NCI-H146 (cell line): Measurements from ENCODE around the gene DMRTA1.
"Not testable (repeated sequence)": the region's sequence is repeated elsewhere in the genome, so short reads cannot be mapped to it uniquely, and the experiment has no call there.

ENCODE experiments used
- DNase-seq: peaks from one replicate; lab custom pipeline; 2025; lab: John Stamatoyannopoulos, UW

Gene DMRTA1, protein sequence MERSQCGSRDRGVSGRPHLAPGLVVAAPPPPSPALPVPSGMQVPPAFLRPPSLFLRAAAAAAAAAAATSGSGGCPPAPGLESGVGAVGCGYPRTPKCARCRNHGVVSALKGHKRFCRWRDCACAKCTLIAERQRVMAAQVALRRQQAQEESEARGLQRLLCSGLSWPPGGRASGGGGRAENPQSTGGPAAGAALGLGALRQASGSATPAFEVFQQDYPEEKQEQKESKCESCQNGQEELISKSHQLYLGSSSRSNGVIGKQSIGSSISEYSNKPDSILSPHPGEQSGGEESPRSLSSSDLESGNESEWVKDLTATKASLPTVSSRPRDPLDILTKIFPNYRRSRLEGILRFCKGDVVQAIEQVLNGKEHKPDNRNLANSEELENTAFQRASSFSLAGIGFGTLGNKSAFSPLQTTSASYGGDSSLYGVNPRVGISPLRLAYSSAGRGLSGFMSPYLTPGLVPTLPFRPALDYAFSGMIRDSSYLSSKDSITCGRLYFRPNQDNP

GRCh38 chr9:22446589-22446949 is at the start of gene DMRTA1:
DMRTA1 (plus strand) TSS chr9:22446824; CDS start chr9:22447066, 242 bp downstream.
- DNase-seq = peak; percentile 83

- DNase-seq = no peak
Measured at GRCh38 chr9:22401671-22402070, 45.0 kb upstream of the DMRTA1 start.

DNA sequence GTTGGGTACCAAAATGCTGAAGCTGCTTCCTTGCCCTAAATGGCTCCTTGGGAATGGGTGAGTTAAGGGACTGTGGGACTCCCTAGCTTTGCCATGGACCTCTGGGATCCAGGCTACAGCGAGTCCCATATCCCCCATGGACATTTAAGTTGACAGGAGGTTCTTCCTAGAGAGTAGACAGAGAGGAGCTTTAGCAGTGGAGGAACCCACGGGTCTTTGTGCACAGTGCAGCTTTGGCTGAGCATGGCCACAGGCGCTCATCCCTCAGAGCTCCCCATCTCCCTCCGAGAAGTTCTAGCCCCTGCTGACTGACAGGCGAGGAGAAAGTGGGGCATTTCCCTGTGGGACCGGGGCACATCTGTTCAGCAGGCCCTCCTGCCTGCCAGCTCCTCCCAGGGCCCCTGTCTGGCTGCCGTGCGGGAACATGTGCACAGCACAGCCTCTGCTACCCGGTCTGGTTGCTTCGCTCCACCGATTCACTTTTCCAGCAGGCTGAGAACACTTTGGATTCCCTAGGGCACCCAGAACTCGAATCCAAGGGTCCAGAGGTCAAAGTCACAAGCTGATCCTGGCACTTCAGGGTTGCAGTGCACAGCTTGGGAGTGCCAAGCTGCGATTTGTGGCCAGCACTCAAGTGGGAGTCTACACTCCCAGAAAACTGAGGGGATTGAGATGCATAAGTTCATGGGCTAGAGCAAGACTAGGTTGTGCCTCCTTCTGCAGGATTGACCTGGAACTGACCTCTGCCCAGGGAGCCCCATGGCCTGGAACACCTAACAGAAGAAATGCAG is 40.6 kb upstream of the DMRTA1 start:
- DNase-seq = no peak

GRCh38 chr9:22413884-22414283 is 32.7 kb upstream of the DMRTA1 start:
- no peak for DNase-seq

DNA sequence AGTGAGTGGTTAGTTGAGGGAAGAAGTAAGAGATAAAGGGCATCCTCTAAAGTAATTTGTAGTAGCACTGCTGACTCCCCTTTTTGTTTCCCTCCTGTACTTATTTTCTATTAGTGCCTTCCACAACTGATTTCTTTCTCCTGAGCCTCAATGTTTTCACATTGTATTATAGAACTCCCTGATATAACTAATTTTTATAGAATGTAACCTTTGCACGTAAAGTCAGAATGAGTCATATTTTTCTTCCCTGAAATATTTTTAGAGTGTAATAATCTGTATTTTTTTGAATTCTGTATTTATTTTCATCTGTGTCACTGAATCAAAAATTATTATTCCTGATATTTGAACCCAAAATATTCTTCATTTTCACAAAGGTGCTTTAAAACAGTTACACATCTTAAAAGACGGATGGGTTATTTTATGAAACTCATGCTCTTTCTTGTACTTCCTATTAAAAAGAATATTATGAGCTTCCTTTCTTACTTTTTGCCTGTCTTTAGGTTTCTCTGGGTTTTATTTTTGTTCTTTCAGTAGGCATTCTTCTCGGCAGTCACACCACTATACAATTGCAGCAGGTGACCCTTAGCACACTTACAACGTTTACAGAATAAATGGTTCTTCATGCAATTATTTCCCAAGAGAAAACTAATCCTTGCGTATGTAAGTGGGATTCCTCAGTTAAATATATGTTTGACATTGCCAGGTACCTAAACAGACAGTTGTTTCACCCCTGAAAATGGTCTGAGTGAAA is 30.5 kb upstream of the DMRTA1 start:
- DNase-seq = no peak

GRCh38 chr9:22416692-22417060 is 29.9 kb upstream of the DMRTA1 start:
- no peak for DNase-seq

- DNase-seq = no peak
Measured at GRCh38 chr9:22423566-22423965, 23.1 kb upstream of the DMRTA1 start.

- DNase-seq = no peak
Measured at GRCh38 chr9:22424616-22425015, 22.0 kb upstream of the DMRTA1 start.

DNA sequence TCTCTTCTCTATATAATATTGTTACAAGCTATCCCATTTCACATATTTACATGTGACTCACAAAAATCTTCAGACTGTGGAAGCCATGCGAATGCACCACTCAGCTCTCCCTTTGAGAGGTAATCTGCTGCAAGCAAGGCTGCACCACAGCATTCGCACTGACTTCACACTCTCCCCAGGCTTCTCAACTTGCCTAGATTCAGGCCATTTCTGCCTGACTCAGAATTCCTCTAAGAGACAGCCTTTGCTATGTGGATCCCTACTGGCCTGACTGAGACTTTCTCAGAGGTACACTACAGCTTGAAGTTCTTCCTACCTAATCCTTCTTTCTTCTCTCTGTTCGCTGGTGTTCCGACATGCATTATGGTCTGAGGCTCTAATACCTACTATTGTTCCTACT is 21.1 kb upstream of the DMRTA1 start:
- no peak for DNase-seq

GRCh38 chr9:22427226-22427880 is 19.3 kb upstream of the DMRTA1 start:
- DNase-seq = no peak

DNA sequence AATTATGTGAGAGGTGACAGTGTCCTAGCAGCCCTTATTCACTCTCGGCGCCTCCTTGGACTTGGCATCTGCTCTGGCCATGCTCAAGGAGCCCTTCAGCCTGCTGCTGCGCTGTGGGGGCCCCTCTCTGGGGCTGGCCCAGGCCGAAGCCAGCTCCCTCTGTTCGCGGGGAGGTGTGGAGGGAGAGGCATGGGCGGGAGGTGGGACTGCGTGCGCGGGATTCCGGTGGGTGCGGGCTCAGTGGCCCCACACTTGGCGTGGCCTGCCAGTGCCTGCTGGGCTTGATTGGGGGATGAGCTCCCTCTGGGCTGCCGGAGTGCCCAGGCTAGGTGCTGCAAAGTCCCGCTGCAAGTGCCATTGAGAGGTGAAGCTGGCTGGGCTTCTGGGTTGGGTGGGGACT is 12.9 kb upstream of the DMRTA1 start:
- DNase-seq = no peak

GRCh38 chr9:22435252-22435651 is 11.4 kb upstream of the DMRTA1 start:
- DNase-seq = not testable (repeated sequence)

- not testable (repeated sequence) for DNase-seq
Measured at GRCh38 chr9:22437461-22438067, 9.1 kb upstream of the DMRTA1 start.

GRCh38 chr9:22440841-22441240 is 5.8 kb upstream of the DMRTA1 start:
- DNase-seq = no peak

- DNase-seq = peak; percentile 88
Measured at GRCh38 chr9:22446950-22447617, 460 bp downstream of the DMRTA1 start.

DNA sequence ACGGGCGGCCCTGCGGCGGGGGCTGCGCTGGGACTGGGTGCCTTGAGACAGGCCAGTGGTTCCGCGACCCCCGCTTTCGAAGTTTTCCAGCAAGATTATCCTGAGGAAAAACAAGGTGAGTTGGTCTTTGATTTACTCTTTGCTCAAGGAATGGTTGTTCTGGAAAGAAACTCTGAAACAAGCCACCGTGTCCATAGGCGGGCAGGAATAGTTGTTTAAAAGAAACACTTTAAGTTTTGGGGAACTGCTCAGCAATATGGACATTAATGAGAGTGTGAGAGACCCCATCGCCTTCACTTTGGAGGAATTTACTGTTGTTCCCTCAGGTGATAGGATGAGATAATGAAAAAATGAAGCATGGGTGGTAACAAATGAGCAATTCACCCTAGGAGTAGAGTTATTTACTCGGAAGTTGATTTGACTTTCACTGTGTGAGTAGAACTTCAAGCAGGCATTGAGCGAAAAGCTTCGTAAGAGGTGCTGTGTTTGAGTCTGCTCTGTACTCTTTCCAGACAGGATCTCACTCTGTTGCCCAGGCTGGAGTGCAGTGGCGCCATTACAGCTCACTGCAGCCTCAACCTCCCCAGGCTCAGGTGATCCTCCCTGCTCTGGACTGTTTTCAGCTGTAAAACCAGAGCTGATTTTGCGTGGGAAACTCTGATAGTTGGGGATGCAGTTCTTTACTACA is 1.1 kb downstream of the DMRTA1 start:
- peak; percentile 18 for DNase-seq

- DNase-seq = no peak
Measured at GRCh38 chr9:22449719-22450118, 3.1 kb downstream of the DMRTA1 start.

GRCh38 chr9:22452415-22453010 is 5.9 kb downstream of the DMRTA1 start:
- peak; percentile 33 for DNase-seq

GRCh38 chr9:22454016-22454415 is 7.4 kb downstream of the DMRTA1 start:
- DNase-seq = no peak

DNA sequence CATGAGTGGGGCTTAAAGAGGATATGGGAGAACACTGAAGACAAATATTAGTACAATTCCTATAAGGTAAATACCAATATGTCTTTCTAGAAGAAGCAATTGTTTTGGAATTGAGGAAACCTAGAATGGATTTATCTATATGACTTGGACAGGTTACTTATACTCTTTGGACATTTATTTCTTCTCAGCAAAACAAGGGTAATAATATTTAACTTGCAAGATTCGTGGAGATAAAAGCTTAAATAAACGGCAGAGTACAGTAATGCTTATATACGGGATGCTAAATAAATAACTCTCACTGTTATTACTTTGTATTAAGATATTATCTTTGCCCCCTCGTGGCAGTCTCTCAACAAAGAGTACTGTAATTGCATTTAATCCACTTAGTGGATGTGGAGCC is 8.6 kb downstream of the DMRTA1 start:
- no peak for DNase-seq
